HG03342 (cell line): Measurements from ENCODE around the gene MEX3B.
"Not testable (repeated sequence)": the region's sequence is repeated elsewhere in the genome, so short reads cannot be mapped to it uniquely, and the experiment has no call there.

Experiments used
- ATAC-seq: cut with Tn5 transposase; IDR thresholded peaks from one replicate; pipeline ENCODE4 v1.9.1; 2021; ENCODE audit warnings: mild to moderate bottlenecking, moderate library complexity; ENCODE audit not compliant: unreplicated experiment

MEX3B gene

DNA sequence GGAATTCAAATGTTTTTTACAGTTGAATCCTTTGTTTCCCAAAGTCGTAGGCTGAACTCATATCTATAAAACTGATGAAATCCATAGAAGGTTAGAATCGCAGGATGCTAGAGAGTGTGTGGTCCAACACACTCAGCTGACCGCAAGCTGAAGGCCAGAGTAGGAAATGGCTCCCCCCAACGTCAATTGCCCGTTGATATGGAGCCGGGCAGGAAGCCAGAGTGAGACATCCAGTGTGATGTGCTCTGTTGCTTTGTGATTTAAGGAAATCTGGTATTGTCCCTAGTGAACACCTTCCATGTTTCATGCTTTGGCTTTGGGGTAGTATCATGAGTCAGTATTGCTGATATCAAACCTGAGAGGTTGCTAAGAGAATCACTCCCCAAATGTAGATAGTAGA, 5.8 kb upstream of the MEX3B start:
- no peak for ATAC-seq

DNA sequence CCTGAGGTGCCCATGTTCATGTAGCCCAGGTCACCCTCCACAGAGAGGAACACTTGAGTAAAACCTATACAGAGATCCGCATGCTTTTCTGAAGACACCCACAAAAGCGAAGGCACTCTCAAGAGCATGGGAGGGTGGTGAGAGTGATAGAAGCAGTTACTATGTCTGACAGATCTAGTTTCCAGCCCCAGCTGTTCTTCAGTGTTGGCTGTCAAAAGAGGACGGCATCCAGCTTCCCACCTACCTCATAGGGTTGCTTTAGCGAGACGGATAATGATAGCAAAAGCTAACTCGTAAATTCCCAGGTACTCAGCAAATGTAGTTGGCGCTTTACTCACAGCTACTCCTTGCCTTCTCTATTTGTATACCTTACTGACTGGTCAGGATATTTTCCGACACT, 3.0 kb upstream of the MEX3B start:
- no peak for ATAC-seq

DNA sequence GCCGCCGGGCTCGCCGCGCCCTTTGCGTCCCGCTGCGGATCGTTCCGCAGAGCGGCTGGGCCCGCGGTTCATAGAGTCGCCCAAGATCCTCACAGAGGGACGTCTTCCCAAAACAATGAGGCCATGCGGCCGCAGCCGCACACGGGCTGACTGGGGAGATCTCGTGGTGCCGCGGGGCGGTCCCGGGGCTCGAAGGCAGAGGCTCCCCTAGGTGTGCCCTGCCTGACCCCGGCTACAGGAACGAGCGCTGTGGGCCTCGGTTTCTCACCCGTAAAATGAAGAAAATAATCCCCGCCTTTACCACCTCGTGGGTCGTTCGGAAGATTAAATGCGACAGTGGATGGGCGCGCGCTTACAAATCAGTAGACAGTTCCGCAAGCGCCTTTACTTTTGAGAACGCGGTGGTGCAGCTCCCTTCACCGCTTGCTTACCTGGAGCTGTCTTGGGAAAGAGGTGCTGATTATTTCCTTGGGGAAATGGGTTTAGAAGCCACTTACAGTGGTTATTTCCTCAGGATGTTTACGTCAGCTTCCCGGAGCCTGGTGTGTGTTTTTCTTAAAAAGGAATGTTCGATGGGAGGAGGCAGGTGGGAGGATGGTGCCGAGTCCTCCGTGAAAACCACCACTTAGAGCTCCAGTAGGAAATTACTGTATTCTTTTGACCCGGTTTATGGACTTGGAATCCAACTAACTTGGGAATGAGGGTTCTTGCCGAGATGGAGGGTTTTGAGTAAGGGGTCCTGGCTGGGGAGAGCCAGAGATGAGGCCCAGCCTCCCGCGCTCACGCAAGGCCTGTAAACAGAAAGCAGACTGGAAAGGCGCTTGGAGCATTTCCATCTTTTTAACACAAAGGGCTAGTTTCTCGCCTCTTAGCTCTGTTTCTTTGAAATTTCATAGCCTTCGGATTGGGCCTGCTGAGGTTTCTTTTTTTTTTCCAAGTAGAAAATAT, 1.9 kb upstream of the MEX3B start:
- no peak for ATAC-seq

DNA sequence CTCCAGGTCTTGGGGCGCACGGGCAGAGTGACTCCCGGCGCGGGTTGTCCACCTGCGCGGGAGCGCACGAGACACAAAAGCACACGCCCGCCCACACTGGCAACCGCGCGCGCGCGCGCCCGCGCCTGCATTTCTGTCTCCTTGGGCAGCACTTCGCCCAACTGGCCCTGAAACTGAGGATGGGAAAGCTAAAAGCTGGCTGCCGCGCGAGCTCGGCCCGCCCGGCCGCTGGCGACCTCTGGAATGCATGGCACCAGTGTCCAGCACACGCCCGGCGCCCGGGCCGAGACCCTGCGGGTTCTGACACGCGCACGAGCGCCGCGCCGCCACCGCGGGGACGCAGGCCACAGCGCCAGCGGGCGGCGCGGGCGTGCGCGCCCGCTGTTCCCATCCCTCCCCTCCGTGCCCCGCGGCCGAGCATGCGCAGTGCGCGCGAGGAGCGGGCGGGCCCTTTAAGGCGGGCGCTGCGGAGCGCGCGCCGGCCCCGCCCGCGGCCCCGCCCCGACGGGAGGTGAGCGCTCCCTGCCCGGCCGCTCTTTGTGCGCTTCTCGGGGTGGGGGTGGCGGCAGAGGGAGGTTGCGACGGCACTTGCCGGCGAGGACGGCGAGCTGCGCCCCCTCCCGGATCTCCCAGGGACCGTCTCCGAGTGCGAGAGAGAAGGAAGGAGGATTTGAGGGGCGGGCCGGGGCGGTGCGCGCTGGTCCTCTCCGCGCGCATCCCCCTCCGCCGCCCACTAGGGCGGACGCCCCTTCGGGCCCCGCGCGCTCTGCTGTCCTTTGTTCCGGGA, 1.0 kb upstream of the MEX3B start:
- ATAC-seq: peak; percentile 70

DNA sequence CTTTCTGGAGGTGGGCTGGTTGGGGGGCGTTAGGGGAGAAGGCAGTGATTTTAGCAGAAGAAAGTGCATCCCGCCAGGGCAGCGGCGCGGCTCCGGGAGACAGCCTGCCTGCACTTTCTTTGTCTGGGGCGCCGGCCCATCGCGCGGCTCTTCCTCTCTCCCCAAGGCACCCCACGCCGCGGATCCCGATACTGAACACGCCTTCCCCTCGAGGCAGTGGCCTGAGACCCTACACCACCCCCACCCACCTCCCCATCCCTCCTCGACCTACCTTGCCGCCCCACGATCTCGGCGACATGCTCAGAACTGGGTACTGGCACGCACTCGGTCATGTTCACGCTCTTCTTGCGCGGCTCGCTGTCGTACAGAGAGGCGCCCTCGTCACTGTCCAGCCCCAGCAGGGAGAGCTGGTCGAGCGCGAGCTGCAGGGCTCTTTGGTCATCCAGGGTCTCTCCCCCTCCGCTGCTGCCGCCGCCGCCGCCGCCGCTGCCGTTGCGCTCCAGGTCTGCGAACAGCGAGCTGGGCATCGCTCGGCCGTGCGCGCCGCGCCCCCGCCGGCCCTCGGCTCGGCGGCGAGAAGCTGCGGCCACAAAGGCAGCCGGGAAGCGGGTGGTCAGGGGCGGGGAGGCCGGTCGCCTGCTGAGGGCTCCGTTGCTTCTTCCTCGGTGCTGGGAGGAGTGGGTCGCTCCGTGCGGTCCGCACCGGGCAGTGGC, 483 bp downstream of the MEX3B start:
- ATAC-seq: peak; percentile 3

DNA sequence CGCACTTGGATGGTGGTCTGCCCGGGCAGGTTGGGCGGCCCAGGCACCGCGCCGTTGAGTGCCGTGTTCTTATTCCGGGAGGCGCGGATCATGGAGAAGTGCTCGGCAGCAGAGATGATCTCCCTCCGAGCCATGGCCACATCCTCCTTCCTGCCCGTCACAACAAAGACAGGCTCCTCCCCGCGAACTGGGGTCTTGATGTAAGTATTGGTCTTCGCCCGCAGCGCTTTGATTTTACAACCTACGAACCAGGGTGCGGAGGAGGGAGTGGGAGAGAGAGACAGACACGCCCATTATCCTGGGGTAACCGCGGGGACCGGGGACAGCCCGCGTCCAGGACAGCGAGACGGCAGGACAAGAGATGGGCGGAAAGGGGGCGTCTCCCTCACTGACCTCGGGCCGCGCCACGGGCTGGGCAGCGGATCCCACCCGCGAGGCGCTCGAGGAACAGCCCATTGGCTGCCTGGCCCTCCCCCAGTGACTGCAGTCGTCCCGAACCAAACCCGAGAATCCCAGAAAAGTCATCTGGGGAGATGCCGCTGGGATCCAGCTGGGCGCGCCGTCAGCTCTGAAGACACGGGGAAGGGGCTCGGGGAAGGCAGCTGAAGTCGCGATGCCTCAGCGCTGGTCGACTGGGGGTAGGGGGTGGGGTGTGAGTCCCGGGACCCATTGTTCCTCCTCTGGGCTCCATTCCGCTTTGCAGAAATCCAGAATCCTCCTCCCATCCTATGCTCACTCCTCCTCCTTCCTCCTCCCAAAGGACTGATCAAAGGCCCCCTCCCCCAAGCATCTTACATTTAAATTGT, 1.2 kb downstream of the MEX3B start:
- no peak for ATAC-seq

DNA sequence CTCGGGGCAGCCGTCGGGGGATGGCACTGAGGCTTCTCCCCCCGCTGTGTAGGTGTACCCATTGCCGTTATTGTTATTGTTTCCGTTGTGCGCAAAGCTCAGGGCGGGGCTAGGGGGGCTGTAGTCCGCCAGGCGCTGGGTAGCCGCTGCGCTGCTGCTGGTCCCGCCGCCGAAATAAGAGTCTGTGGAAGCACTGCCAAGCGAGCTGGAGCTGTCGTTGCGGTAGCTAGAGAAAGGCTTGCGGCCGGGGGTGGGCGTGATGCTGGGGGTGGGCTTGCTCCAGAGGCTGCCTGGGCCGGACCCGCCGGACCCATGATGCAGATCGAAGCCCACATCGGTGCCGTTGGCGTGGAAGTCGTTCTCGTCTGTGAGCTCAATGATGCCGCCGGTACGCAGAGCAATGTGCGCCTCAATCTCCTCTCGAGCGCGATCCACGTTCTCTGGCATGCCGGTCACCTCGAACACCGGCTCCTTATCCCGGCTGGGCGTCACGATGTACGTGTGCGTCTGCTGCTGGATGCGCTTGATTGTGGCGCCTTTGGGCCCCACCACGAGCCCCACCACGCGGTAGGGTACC, 1.9 kb downstream of the MEX3B start:
- no peak for ATAC-seq

DNA sequence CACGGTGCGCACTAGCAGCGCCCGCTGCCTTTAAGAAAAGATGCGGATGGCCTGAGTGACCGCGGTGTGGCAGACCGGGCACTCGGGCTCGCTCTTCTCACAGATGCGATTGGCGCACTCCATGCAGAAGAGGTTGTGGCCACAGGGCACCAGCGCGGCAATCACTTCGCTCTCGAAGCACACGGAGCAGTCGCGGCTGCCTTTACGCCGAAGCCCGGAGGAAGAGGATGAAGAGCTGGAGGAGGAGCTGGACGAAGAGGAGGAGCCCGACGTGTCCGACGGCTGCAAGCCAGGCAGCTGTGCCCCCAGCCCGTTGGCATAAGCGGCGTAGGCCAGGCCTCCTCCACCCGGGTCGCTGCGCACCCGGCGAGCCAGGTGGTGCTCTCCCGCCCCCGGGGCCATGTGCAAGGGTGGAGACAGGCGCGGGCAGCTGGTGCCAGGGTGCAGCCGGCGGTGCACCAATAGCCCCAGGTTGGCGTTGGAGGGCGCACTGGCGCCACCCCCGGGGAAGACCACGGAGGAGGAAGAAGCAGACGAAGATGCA, 2.6 kb downstream of the MEX3B start:
- no peak for ATAC-seq

DNA sequence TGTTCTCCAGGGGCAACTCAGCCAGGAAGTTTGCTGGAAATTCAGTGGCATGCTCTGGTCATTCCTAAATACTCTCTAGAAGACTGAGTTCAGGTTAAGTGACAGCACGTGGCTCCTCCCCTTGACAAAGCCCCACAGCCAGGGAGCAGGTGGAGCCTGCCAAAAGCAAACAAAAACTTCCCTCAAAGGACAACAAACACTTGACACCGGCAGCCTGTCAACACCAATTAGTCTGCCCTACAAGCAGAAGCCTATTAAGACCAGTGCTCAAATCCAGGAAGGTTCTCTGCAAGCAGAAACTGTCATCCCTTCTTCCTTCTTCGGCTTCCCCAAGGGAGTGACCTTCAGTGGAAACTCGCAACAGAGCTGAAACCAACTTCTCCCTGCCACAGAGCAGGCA, 5.0 kb downstream of the MEX3B start:
- ATAC-seq: no peak

DNA sequence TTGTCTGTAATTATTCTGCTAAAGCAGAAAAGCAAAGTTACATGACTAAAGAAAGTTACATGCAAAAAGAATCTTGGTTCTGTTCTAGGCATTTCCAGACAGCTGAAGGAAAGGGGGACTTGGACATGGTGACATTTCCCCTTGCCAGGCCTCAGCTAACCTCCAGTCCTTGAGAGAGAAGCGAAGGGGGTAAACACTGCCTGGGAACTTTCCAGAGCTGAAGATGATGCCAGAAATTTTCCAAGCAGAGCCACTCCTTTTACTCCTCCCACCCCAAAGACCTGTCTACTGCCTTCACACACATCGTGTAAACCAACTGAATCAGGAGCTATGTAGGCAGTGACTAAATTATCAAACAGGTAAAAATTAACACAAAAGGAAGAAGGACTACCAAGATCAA, 5.4 kb downstream of the MEX3B start:
- no peak for ATAC-seq

DNA sequence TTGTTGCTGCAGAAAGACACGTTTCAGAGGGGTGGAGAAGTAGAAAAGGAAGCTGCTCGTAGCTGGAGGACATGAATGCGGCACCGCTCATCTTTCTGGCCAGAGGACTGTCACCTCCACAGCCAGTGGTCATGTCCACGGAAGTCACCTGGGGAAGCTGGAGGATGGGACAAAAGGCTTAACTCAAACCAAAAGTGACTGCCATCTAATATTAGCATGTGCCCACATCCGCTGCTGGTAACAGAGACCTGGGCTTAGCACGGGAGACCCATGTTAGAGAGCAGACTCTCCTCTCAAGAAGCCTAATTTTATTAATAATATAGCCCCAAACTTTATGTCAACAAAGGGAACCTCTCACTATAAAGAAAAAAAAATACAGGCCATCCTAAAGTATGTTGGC, 5.9 kb downstream of the MEX3B start:
- ATAC-seq: no peak

DNA sequence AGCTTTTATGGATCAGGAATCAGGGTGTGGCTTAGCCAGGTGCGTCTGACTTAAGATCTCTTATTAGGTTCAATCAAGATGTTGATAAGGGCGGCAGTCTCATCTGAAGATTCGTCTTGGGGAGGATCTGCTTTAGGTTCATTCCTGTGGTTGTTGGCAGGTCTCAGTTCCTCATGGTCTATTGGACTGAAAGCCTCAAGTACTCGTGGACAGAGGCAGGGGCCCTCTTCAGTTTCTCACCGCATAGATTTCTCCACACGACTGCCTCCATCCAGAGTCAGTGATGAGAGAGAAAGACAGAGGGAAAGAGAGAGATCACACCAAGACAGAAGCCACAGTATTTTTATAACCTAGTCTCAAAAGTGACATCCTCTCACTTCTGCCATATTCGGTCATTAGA, 9.4 kb downstream of the MEX3B start:
- no peak for ATAC-seq

DNA sequence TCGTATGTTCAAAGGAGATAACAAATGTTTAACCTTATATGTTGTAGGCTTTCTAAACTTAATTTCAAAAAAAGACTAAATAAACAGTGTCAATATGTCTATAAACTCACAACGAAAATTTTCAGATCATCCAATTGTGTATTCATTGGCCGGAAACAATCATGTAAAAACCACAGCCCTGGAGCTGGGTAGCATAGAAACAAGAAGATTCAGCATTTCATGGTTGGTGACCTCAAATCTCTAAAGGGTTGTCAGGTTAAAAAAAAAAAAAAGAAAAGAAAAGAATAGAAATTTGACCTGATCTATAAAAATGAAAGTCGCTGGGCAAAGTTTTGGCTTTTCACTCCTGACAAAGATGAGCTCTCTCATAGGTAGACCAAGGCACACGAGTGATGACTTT, 13.9 kb downstream of the MEX3B start:
- ATAC-seq: no peak

DNA sequence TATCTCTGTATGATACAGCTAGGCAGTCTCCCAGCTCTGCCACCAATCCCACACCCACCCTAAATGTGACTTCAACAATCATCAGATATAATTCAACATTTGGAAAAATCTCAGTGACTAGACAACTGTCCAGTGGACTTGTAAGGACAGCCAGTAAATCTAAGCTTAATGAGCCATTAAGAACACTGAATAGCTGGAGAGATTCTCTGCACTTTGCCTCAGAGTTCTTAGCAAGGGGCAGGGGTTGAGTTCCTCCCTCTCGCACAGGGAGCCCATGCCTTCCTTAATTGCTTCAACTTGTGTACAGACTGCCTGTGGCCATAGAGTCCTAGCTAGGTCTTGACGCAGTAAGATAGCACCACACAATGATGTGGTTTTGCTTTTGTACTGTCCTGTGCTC, 15.6 kb downstream of the MEX3B start:
- ATAC-seq: no peak

DNA sequence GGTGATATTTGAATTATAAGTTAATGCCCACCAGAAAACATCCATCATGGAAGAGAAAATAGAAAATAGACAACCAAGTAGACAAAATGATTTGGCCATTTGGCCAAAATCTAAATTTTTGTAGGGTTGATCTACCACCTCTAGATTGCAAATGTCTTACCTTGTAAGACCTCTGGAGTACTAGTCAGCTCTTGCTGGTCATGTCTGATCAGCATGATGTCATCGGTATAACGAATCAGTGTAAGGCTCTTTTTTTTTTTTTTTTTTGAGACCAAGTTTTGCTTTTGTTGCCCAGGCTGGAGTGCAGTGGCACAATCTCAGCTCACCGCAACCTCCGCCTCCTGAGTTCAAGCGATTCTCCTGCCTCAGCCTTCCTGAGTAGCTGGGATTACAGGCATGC, 17.7 kb downstream of the MEX3B start:
- not testable (repeated sequence) for ATAC-seq

DNA sequence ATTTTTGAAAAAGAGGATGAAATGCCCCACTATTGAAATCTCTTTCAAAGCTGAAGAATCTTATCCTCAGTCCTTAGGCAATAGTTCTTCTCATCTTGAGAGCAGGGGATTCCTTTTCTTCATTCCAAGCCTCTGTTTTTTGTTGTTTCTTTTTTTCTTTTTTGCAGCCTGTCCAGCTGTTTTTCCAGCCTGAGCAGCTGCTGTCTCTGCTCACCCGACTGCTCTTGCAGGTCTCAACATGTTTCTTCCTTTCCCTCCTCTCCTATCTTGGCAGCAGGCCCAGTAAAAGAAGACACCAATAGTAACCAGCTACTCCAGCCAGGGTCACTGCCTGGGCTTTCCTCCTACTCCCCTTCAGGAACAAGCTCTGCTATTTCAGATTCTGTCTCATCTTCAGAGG, 23.8 kb downstream of the MEX3B start:
- no peak for ATAC-seq

DNA sequence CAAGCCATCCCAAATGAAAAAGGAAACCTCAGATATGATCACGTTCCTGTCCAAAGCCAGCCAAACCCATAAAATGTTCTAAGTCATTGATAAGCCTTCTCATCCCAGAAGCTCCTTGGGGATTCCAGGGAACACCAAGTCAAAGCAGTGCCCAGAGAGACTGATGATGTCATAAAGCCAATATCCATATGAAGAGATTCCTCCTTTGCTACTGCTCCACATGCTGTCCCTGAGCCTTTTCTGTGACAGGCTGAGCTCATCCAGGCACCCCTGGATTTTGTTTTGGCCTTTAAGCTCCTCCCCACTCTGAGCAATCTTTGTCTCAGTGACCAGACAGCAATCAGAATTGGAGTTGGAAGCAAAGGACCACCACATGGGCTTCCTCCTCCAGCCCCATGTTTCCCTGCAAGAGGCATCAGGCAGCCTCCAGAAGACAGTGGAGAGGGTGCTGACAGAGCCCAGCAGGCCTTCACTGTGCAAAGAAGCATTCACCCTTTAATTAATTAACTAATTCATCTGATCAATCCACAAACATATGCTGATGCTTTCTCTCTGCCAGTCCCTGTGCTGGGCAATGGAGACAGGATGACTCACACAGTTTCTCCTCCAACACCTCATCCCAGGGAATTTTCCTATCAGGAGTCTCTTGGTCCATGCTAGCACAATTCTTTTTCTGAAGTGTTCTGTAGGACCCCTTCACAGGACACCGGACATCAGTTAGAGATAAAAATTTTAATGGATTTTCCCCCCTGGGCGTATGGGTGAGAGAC, 25.0 kb downstream of the MEX3B start:
- ATAC-seq: no peak

DNA sequence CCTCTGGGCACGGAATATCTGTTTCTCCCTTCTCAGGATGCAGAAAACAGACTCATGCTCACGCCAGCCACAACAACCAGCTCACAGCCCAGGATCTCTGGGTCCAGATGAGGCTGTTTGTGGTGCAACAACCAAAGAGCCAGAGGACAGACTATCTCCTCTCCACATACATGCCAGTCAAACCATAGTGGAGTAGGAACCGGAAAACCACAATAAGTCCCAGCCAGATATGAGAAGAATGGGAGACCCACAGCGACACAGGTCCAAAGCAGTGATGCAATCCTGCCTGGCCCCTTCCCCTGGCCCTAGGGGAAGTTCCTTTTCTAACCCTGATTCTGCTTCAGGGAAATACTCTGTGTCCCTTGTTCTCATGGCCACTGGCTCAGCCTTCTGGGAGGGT, 27.6 kb downstream of the MEX3B start:
- ATAC-seq: no peak

DNA sequence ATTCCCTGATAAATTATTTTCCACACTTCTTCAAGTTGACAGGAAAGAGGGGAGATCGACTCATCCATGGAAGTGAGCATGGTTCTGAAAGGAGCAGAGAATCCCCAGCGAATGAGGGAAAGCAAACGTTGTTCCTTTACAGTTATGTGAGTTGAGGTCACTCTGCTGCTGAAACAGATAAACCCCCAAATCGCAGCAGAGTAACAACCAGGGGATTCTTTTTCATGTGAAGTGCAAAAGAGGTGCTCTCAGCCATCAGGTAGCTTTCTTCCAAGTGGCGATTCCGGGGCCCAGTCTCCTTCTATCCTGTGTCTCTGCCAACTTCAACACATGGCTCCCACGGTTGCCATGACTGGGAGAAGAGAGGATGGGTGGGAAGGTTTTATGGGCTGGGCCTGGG, 28.2 kb downstream of the MEX3B start:
- no peak for ATAC-seq
